Common myeloid progenitor, CD34-positive (primary cell): ENCODE results near the gene CCDC137. TPM values are rescaled to one million over a fixed set of nuclear protein-coding genes. Genes with fewer than 3 reads are reported as not detected.
A peak's percentile ranks its signal among the peaks of the same experiment; 100 is the strongest.
"Not testable (repeated sequence)": the region's sequence is repeated elsewhere in the genome, so short reads cannot be mapped to it uniquely, and the experiment has no call there.

Experiments
- CTCF ChIA-PET: fragments of 350-600 bp; sonication (Branson Sonifier 250); formaldehyde crosslinking; loops from one replicate; lab custom pipeline; 2021; ENCODE audit warnings: antibody characterized with exemption; lab: Charles Lee
- POLR2A ChIA-PET: fragments of 350-600 bp; sonication (Branson Sonifier 250); formaldehyde crosslinking; loops from one replicate; lab custom pipeline; 2021; ENCODE audit warnings: antibody characterized with exemption; lab: Charles Lee
- DNase-seq, 3 donors: peaks; one replicate each; pipeline versions ENCODE4 v3.0.0 to v3.0.0-alpha.2; 2013
- H3K27ac ChIP-seq, 2 experiments: 1 replicate in 1 of 2; 2 replicates in 1 of 2; pipeline ENCODE4 v1.7.0; 2013; ENCODE audit warnings: inconsistent platforms in 2 of 2, low read length in 2 of 2, mild to moderate bottlenecking in 2 of 2, low read depth in 1 of 2, moderate library complexity in 1 of 2; ENCODE audit not compliant: severe bottlenecking in 2 of 2, insufficient read depth in 1 of 2, poor library complexity in 1 of 2
- H3K27me3 ChIP-seq, 5 experiments: replicated peaks in 2 of 5; 1 replicate in 3 of 5; 2 replicates in 2 of 5; pipeline versions ENCODE4 v1.6.1 to v1.7.0; 2013; ENCODE audit warnings: low read length in 4 of 5, mild to moderate bottlenecking in 2 of 5, moderate library complexity in 2 of 5, inconsistent platforms in 1 of 5; ENCODE audit not compliant: insufficient read depth in 5 of 5, control insufficient read depth in 4 of 5
- H3K36me3 ChIP-seq, 4 experiments: 1 replicate in 2 of 4; 2 replicates in 2 of 4; pipeline versions ENCODE4 v1.6.1 to v1.7.0; 2013; ENCODE audit warnings: low read length in 3 of 4, control low read depth in 1 of 4, mild to moderate bottlenecking in 1 of 4; ENCODE audit not compliant: control insufficient read depth in 4 of 4, insufficient read depth in 4 of 4
- H3K4me1 ChIP-seq, 4 experiments: 1 replicate in 3 of 4; 2 replicates in 1 of 4; pipeline versions ENCODE4 v1.6.1 to v1.7.1; 2013; ENCODE audit warnings: low read length in 3 of 4, mild to moderate bottlenecking in 3 of 4, control low read depth in 1 of 4, inconsistent platforms in 1 of 4, moderate library complexity in 1 of 4; ENCODE audit not compliant: control insufficient read depth in 4 of 4, insufficient read depth in 4 of 4; ENCODE audit errors: control extremely low read depth in 1 of 4
- H3K4me3 ChIP-seq, 7 experiments: 1 replicate in 4 of 7; 2 replicates in 3 of 7; pipeline versions ENCODE4 v1.5.1 to v1.7.0; 2013; ENCODE audit warnings: mild to moderate bottlenecking in 7 of 7, low read length in 6 of 7, moderate library complexity in 6 of 7, inconsistent platforms in 2 of 7, low read depth in 2 of 7, control low read depth in 1 of 7; ENCODE audit not compliant: insufficient read depth in 4 of 7, control insufficient read depth in 1 of 7; ENCODE audit errors: extremely low read depth in 1 of 7
- H3K9me3 ChIP-seq, 5 experiments: 1 replicate in 4 of 5; 2 replicates in 1 of 5; pipeline versions ENCODE4 v1.6.1 to v1.7.1; 2013; ENCODE audit warnings: low read length in 4 of 5, mild to moderate bottlenecking in 2 of 5, inconsistent platforms in 1 of 5, low read depth in 1 of 5, moderate library complexity in 1 of 5; ENCODE audit not compliant: control insufficient read depth in 4 of 5, insufficient read depth in 2 of 5; ENCODE audit errors: control extremely low read depth in 1 of 5
- WGBS: methylation state at CpG from one replicate; pipeline ENCODE4 v1.1.5; 2013; ENCODE audit not compliant: insufficient coverage; 5-methylcytosine and 5-hydroxymethylcytosine counted together
- polyA plus RNA-seq: library from polyadenylated mRNA; unstranded; fragments of 120-200 nt; gene quantifications from one replicate; pipeline ENCODE4 v1.2.1, GENCODE V29; 2013

The CCDC137 gene, protein sequence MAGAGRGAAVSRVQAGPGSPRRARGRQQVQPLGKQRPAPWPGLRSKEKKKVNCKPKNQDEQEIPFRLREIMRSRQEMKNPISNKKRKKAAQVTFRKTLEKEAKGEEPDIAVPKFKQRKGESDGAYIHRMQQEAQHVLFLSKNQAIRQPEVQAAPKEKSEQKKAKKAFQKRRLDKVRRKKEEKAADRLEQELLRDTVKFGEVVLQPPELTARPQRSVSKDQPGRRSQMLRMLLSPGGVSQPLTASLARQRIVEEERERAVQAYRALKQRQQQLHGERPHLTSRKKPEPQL
- 11.7 TPM for polyA plus RNA-seq

DNA sequence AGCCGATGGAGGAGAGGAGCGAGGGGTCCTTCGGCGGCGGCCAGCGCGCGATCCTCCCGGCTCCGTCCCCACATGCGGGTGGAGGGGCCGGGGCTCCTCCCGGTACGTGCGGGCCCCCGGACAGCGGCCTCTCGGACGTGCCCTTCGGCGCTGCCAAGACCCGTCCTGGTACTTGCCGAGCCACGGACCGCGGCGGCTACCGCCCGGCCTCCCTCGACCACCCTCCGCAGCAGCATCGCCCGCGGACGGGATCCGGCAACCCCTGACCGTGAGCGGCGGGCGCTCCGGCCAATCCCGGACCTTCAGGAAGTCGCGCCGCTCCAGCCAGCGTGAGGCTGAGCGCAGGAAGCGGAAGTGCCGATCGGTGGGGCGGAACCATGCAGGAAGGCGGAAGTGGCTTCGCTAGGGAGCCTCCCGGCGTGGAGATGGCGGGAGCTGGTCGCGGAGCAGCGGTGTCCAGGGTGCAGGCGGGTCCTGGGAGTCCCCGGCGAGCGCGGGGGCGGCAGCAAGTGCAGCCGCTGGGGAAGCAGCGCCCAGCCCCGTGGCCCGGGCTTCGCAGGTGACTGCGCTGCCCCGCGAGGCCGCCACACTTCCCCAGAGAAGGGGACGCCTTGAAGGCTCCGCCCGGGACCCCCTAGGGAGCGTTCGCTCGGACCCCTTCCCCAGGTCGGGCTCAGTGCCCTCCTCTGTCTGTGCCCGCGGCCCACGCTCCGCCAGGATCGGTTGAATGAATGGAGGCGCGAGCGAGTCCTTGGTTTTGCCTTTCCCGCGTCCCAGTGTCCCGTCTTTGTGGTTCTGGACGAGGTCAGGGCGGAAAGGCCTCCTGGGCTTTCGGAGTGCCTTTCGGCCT, at the start of gene CCDC137, which contains the start of gene OXLD1:
CCDC137 (plus strand) TSS at position 396 of the 850 bp plus-strand sequence; CDS start at position 426, 30 bp downstream.
OXLD1 (minus strand) TSS at position 264 of the 850 bp plus-strand sequence; CDS start at position 236, 28 bp downstream.
- CTCF ChIA-PET, result interaction anchor here (0.8 to 1.5 kb wide), 2 partner anchors 12 to 18 kb away, joined by 3 read pairs; partner anchors contain the start of genes ARL16 and HGS
- Histone ChIP-seq H3K27me3 (no peaks in the 10 kb centered on the region), H3K9me3 (no peaks in the 10 kb centered on the region), H3K4me1 (peaks cover 4 to 30% (median 22%) of the 10 kb centered on the region in 4 experiments), H3K27ac (peak within 1 kb of the TSS; percentile 66 to 91), H3K36me3 (peaks cover 3 to 44% (median 25%) of the 10 kb centered on the region in 4 experiments), H3K4me3 (peak within 1 kb of the TSS; percentile 63 to 99 (median 86))
- 0% methylated on average over 92 of the region's 96 CpGs for WGBS
- peak; percentile 94 to 96 (median 96) for DNase-seq
- POLR2A ChIA-PET, result interaction anchor here (0.5 to 2.1 kb wide), 4 partner anchors 9 to 30 kb away, joined by 3 to 7 read pairs (median 4); partner anchors contain the start of genes ARL16, HGS, NPLOC4 and TSPAN10

- Histone ChIP-seq H3K9me3 (no peaks in the 10 kb centered on the region), H3K27me3 (no peaks in the 10 kb centered on the region), H3K4me1 (no peaks in the 10 kb centered on the region), H3K27ac (no peak overlapping the region), H3K36me3 (peaks cover 17 to 63% (median 53%) of the 10 kb centered on the region in 4 experiments), H3K4me3 (no peak overlapping the region)
- no peak for DNase-seq
- WGBS, result 77% methylated on average over 6 of the region's 7 CpGs
- ChIA-PET CTCF (no interaction called here), POLR2A (no interaction called here)
Measured at GRCh38 chr17:81616877-81617276, 49.7 kb upstream of the CCDC137 start.

DNA sequence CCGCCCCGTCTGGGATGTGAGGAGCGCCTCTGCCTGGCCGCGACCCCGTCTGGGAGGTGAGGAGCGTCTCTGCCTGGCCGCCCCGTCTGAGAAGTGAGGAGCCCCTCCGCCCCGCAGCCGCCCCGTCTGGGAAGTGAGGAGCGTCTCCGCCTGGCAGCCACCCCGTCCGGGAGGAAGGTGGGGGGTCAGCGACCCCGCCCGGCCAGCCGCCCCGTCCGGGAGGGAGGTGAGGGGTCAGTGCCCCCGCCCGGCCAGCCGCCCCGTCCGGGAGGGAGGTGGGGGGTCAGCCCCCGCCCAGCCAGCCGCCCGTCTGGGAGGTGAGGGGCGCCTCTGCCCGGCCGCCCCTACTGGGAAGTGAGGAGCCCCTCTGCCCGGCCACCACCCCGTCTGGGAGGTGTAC, 48.2 kb upstream of the CCDC137 start:
- H3K27me3 ChIP-seq, H3K4me1 ChIP-seq, H3K27ac ChIP-seq, CTCF ChIA-PET, H3K4me3 ChIP-seq, DNase-seq, H3K9me3 ChIP-seq: not testable (repeated sequence)
- WGBS, result 100% methylated on average over 6 of the region's 36 CpGs
- H3K36me3 ChIP-seq, result peaks cover 15 to 60% (median 51%) of the 10 kb centered on the region in 4 experiments
- POLR2A ChIA-PET, result interaction anchor here (0.7 kb wide), 1 partner anchor 113 kb away, joined by 4 read pairs; no protein-coding TSS in a partner anchor

DNA sequence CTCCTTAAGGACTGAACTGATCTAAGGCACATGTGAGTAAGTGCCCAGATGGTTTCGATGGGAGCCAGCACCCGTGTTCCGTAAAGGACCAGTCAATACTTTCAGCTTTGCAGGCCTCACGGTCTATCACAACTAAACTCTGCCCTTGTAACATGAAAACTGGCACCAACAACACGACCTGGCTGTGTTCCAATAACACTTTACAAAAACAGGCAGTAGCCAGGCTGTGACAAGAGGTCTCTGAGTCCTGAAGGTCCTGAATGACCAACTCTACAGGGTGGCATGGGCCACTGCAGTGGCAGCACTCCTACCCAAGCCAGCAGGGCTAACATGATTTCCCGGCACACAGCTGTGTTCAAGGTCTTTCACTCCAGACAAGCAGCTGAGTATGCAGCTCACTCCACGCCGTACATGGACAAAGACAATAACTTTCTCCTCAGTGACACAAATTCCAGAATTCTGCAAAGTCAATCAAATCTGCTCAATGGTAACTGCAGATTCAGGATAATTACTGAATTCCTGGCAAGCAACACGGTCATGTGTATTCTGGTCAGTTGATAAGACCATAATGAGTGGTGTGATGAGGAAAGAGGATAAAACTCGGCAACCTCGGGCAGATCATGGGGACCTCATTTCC, 44.9 kb upstream of the CCDC137 start:
- Histone ChIP-seq H3K9me3 (peaks cover 0 to 2% (median 0%) of the 10 kb centered on the region in 5 experiments), H3K36me3 (peaks cover 24 to 74% (median 50%) of the 10 kb centered on the region in 4 experiments), H3K4me1 (no peaks in the 10 kb centered on the region), H3K27me3 (no peaks in the 10 kb centered on the region), H3K4me3 (no peak overlapping the region), H3K27ac (no peak overlapping the region)
- POLR2A ChIA-PET, result no interaction called here
- 89% methylated on average over 9 of the region's 11 CpGs for WGBS
- CTCF ChIA-PET, result no interaction called here
- DNase-seq, result no peak

- no peak overlapping the region for H3K4me3 ChIP-seq
- H3K27ac ChIP-seq, result no peak overlapping the region
- H3K27me3 ChIP-seq, result no peaks in the 10 kb centered on the region
- no peaks in the 10 kb centered on the region for H3K9me3 ChIP-seq
- ChIA-PET CTCF (no interaction called here), POLR2A (no interaction called here)
- WGBS, result 99% methylated on average over 7 of the region's 8 CpGs
- H3K36me3 ChIP-seq, result peaks cover 9 to 46% (median 21%) of the 10 kb centered on the region in 4 experiments
- H3K4me1 ChIP-seq, result peaks cover 0 to 3% (median under 1%) of the 10 kb centered on the region in 4 experiments
- no peak for DNase-seq
Measured at GRCh38 chr17:81630274-81630673, 36.3 kb upstream of the CCDC137 start.

GRCh38 chr17:81631482-81631881, 35.1 kb upstream of the CCDC137 start:
- Histone ChIP-seq H3K27ac (no peak overlapping the region), H3K27me3 (no peaks in the 10 kb centered on the region), H3K36me3 (peaks cover 3 to 35% (median 15%) of the 10 kb centered on the region in 4 experiments), H3K9me3 (no peaks in the 10 kb centered on the region), H3K4me1 (peaks cover 3 to 13% (median 11%) of the 10 kb centered on the region in 4 experiments), H3K4me3 (no peak overlapping the region)
- WGBS, result 94% methylated on average over 6 of the region's 7 CpGs
- ChIA-PET CTCF (interaction anchor here (0.7 kb wide), 1 partner anchor 30 kb away, joined by 3 read pairs; no protein-coding TSS in a partner anchor), POLR2A (no interaction called here)
- DNase-seq, result no peak
